ENCODE measurements around the gene ZNF705A.
"Not testable (repeated sequence)": the region's sequence is repeated elsewhere in the genome, so short reads cannot be mapped to it uniquely, and the experiment has no call there.

GRCh38 chr12:8134398-8134930 lies 22.4 kb upstream of the ZNF705A start:
- TF ChIP-seq CTCF (IDR thresholded peaks at IDR 0.05; ENCODE audit: low read depth, low read length, poor library complexity, severe bottlenecking); EZH2phosphoT487 (IDR thresholded peaks at IDR 0.05; ENCODE audit: borderline replicate concordance, low read length): not testable (repeated sequence)
